MCF 10A (cell line): ENCODE data around the gene RTN4R. TPM values are rescaled to one million over a fixed set of nuclear protein-coding genes. Genes with fewer than 3 reads are reported as not detected.

Experiments
- BruUV-seq: library from RNA; stranded (reverse); fragments of 400-500 nt; replicated peaks from 2 replicates; lab custom pipeline; 2021; lab: Mats Ljungman, UMichigan
- CTCF ChIA-PET: fragments of 300-600 bp; sonication (Branson Sonifier 250); formaldehyde crosslinking; extraction: SDS; loops from one replicate; lab custom pipeline; 2021; ENCODE audit warnings: antibody characterized with exemption, inconsistent platforms; lab: Yijun Ruan, JAX
- POLR2A ChIA-PET: fragments of 300-600, 350-650 bp; sonication (Branson Sonifier 250); formaldehyde crosslinking; extraction: SDS; loops from one replicate; lab custom pipeline; 2020; ENCODE audit warnings: antibody characterized with exemption, inconsistent platforms; lab: Yijun Ruan, JAX
- DNase-seq: peaks from one replicate; pipeline ENCODE4 v3.0.0-alpha.2; 2018; ENCODE audit not compliant: unreplicated experiment
- H3K27ac Mint-ChIP-seq: one replicate; pipeline ENCODE4 v1.8.0; 2022; ENCODE audit warnings: mild to moderate bottlenecking, low read depth, mixed read lengths; ENCODE audit not compliant: unreplicated experiment
- H3K27me3 Mint-ChIP-seq: one replicate; pipeline ENCODE4 v1.8.0; 2022; ENCODE audit warnings: mixed read lengths; ENCODE audit not compliant: insufficient read depth, unreplicated experiment
- H3K36me3 Mint-ChIP-seq: one replicate; pipeline ENCODE4 v1.8.0; 2022; ENCODE audit warnings: mild to moderate bottlenecking, moderate library complexity, mixed read lengths; ENCODE audit not compliant: insufficient read depth, unreplicated experiment
- H3K4me1 Mint-ChIP-seq: one replicate; pipeline ENCODE4 v1.8.0; 2022; ENCODE audit warnings: mixed read lengths; ENCODE audit not compliant: insufficient read depth, unreplicated experiment
- H3K4me3 Mint-ChIP-seq: one replicate; pipeline ENCODE4 v1.8.0; 2022; ENCODE audit warnings: mild to moderate bottlenecking, moderate library complexity, mixed read lengths; ENCODE audit not compliant: unreplicated experiment
- H3K9me3 Mint-ChIP-seq: one replicate; pipeline ENCODE4 v1.8.0; 2022; ENCODE audit warnings: mixed read lengths; ENCODE audit not compliant: unreplicated experiment
- intact Hi-C: fragments of 100-400 bp; cut with micrococcal nuclease; formaldehyde crosslinking; loops from 2 replicates; pipeline ENCODE4 v1.14.1; 2022
- total RNA-seq: library from RNA; stranded (reverse); gene quantifications from 2 replicates; pipeline ENCODE4 v1.2.3, GENCODE V29; 2022
- TF ChIP-seq, protein P1 (sequence below): fragments of 200-600 bp; IDR thresholded peaks from one replicate; pipeline ENCODE4 v1.8.0; 2022; ENCODE audit warnings: antibody characterized with exemption, mild to moderate bottlenecking; ENCODE audit not compliant: unreplicated experiment

The RTN4R gene
- total RNA-seq, 1 experiment from 2014 or later, result 2.7 TPM

DNA sequence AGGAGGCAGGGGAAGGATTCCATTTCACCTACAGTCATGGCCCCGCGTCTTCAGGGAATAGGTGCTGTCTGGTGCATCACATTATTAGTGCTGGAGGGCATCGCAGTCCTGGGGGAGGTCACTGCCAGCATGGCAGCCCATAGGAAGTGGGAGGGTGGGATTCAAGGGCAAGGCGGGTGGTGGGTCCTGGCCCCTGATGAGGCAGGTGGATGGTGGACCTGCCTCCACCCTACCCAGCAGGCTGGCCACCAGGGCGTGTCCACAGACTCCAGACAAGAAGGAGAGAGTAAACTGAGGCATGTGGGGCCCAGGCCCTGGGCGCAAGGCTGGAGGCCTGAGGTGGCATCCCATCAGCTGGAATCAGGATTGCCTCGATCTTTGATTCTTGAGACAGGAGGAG is 53.3 kb downstream of the RTN4R start:
- H3K27ac Mint-ChIP-seq, result no peak overlapping the region
- H3K36me3 Mint-ChIP-seq, result no peaks in the 10 kb centered on the region
- TF ChIP-seq, protein P1, sequence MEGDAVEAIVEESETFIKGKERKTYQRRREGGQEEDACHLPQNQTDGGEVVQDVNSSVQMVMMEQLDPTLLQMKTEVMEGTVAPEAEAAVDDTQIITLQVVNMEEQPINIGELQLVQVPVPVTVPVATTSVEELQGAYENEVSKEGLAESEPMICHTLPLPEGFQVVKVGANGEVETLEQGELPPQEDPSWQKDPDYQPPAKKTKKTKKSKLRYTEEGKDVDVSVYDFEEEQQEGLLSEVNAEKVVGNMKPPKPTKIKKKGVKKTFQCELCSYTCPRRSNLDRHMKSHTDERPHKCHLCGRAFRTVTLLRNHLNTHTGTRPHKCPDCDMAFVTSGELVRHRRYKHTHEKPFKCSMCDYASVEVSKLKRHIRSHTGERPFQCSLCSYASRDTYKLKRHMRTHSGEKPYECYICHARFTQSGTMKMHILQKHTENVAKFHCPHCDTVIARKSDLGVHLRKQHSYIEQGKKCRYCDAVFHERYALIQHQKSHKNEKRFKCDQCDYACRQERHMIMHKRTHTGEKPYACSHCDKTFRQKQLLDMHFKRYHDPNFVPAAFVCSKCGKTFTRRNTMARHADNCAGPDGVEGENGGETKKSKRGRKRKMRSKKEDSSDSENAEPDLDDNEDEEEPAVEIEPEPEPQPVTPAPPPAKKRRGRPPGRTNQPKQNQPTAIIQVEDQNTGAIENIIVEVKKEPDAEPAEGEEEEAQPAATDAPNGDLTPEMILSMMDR, result no peak
- POLR2A ChIA-PET, result no interaction called here
- H3K27me3 Mint-ChIP-seq, result no peaks in the 10 kb centered on the region
- no TSS peak for BruUV-seq
- no peak for DNase-seq
- no peaks in the 10 kb centered on the region for H3K9me3 Mint-ChIP-seq
- intact Hi-C loops, result no loop called here
- H3K4me3 Mint-ChIP-seq, result no peak overlapping the region
- no peaks in the 10 kb centered on the region for H3K4me1 Mint-ChIP-seq
- CTCF ChIA-PET, result interaction anchor here (1.0 kb wide), 1 partner anchor 261 kb away, joined by 3 read pairs; no protein-coding TSS in a partner anchor

DNA sequence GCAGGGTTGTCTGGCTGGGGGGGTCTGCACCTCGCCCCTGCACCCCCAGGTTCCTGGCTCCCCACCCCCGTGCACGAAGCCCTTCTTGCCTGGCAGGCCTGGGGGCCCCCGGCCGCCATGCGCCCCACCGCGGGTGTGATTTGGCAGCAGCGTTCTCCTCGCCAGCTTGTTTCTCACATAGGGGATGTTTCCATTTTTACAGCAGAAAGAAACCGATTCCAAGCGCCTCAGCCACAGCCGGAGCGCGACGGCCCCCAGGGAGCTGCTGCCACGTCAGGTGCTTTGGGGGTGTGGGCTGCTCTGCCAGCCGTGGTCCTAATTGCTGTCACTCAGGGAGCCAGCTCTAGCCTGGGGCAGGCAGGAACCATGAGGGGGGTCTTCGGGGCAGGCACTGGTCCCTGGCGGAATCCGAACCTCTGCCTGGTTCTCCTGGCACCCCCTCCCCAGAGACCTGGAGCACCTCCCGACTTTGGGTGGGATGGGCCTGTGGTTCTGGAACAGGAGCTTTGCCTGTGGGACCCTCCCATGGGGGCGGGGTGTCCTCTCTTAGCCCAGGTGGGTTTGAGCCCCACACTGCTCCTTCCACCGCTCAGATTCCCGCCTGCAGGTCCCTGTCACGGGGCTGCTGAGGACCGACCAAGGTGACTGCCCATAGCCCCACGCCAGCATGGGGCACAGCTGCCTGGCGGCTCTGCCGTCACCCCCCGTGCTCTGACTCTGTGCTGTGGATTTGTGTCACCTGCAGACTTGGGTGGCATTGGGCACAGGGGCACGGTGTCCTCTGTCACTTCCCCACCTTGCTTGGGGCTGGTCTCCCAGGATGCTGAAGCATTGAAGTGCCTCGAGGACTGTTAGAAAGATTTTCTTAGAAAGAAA is 54.0 kb downstream of the RTN4R start:
- intact Hi-C loops, result no loop called here
- CTCF ChIA-PET, result interaction anchor here (0.6 to 1.0 kb wide), 2 partner anchors 260 to 755 kb away, joined by 3 to 4 read pairs; no protein-coding TSS in a partner anchor
- Mint-ChIP-seq H3K27me3 (no peaks in the 10 kb centered on the region), H3K4me1 (no peaks in the 10 kb centered on the region), H3K27ac (no peak overlapping the region), H3K4me3 (no peak overlapping the region), H3K9me3 (no peaks in the 10 kb centered on the region), H3K36me3 (no peaks in the 10 kb centered on the region)
- TF ChIP-seq, protein P1, result no peak
- POLR2A ChIA-PET, result no interaction called here
- DNase-seq, result no peak
- BruUV-seq, result no TSS peak

DNA sequence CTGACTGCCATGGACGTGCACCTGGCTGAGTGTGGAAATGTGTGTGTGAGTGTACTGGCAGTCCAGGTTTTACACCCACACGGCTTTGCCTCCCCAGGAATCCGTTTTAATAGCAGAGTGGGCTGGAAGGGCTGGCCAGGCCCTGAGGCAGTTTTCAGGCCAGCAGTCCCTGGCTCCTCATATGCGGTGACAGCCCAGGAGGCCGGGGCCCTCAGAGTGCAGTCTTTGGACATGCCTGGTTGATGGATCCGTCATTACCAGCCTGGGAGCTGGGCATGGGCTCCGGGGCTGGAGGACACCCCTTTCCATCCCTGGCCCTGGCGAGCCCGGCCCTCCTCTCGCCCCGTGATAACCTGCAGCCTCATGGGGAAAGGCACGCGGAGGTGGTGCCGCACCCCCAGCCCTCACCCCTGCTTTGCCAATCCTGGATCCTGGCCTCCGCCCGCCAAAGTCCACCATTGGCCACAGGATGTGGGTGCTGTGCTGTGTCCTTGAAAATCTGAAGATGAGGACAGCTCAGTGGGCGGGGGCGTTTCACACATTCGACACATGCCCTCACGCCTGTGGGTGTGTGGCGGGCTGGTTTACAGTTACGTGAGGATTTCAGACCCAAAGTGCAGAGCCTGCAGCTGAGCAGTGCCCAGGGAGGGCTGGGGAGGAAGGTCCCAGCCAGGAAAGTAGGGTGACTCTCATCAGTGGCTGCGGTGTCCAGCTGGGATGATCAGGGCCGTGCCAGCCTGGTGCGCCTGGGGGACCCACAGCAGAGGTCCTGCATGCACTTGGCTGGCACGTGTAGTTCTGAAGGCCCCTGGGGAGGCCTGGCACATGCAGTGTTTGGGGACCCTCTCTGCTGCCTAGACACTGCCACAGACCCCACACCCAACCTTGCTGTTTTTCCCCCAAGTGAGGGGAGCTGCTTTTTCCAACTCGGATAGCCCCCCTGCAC is 55.1 kb downstream of the RTN4R start:
- no peak overlapping the region for H3K4me3 Mint-ChIP-seq
- POLR2A ChIA-PET, result no interaction called here
- H3K27me3 Mint-ChIP-seq, result no peaks in the 10 kb centered on the region
- H3K27ac Mint-ChIP-seq, result no peak overlapping the region
- no peak for DNase-seq
- BruUV-seq, result no TSS peak
- no peaks in the 10 kb centered on the region for H3K9me3 Mint-ChIP-seq
- CTCF ChIA-PET, result interaction anchor here (0.6 kb wide), 3 partner anchors 80 to 756 kb away, joined by 3 to 4 read pairs (median 3); no protein-coding TSS in a partner anchor
- H3K36me3 Mint-ChIP-seq, result no peaks in the 10 kb centered on the region
- TF ChIP-seq, protein P1, result no peak
- intact Hi-C loops, result no loop called here
- peaks cover 3% of the 10 kb centered on the region for H3K4me1 Mint-ChIP-seq
